Measurements from ENCODE around the gene WNT9B. TPM values are rescaled to one million over a fixed set of nuclear protein-coding genes. Genes with fewer than 3 reads are reported as not detected.

Gene WNT9B
- total and polyA plus RNA-seq, 2 of the 13 experiments (the other 11 are each of a cell fraction or from before 2014, with no cell fraction given), result not detected

DNA sequence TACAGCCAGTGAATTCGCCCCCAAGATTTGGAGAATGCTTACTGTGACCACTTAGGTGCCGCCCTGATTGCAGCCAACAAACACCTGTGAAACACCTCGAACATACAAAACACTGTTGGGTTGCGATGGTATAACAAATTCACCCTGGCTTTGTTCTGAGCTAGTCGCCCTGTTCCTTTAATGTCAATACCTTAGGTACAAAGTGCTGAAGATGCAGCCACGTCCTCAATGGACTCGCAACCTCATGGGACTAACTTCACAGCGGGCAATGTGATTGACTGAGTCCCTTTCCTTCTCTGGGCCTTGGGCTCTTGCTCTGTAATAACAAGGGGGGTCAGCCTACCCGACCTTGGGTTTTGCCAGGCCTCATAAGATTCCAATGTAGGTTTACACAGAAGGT, 42.6 kb downstream of the WNT9B start (continued):
- TF ChIP-seq, protein P1, sequence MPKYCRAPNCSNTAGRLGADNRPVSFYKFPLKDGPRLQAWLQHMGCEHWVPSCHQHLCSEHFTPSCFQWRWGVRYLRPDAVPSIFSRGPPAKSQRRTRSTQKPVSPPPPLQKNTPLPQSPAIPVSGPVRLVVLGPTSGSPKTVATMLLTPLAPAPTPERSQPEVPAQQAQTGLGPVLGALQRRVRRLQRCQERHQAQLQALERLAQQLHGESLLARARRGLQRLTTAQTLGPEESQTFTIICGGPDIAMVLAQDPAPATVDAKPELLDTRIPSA (CRISPR knock-in tag; IDR thresholded peaks at IDR 0.05; ENCODE audit: borderline replicate concordance), result no peak
- TF ChIP-seq ZBTB7B (CRISPR knock-in tag; IDR thresholded peaks at IDR 0.05) (no peak), AGO2 (optimal IDR thresholded peaks at IDR 0.05; ENCODE audit: low read depth, low read length) (no peak), ZFX (CRISPR knock-in tag; IDR thresholded peaks at IDR 0.05; ENCODE audit: low read depth) (no peak), TCF7L2 (IDR thresholded peaks at IDR 0.05; ENCODE audit: low read depth, low read length) (no peak), ZNF274 (CRISPR knock-in tag; IDR thresholded peaks at IDR 0.05) (no peak), ZMAT5 (CRISPR knock-in tag; IDR thresholded peaks at IDR 0.05; ENCODE audit: borderline replicate concordance, low read depth) (no peak), RARA (CRISPR knock-in tag; IDR thresholded peaks at IDR 0.05) (no peak), FOXO4 (CRISPR knock-in tag; conservative IDR thresholded peaks at IDR 0.05) (no peak), ZNF784 (CRISPR knock-in tag; IDR thresholded peaks at IDR 0.05; ENCODE audit: borderline replicate concordance) (no peak), NAIF1 (CRISPR knock-in tag; IDR thresholded peaks at IDR 0.05; ENCODE audit: borderline replicate concordance) (no peak), ZSCAN12 (CRISPR knock-in tag; IDR thresholded peaks at IDR 0.05) (no peak), HBP1 (CRISPR knock-in tag; IDR thresholded peaks at IDR 0.05; ENCODE audit: low read depth) (no peak), ZNF788 (CRISPR knock-in tag; IDR thresholded peaks at IDR 0.05; ENCODE audit: borderline replicate concordance) (no peak), ZBTB20 (CRISPR knock-in tag; IDR thresholded peaks at IDR 0.05; ENCODE audit: borderline replicate concordance, low read depth) (no peak), ZNF282 (IDR thresholded peaks at IDR 0.05; ENCODE audit: partially characterized antibody) (no peak), NBN (conservative IDR thresholded peaks at IDR 0.05) (no peak), TGIF2 (CRISPR knock-in tag; IDR thresholded peaks at IDR 0.05) (no peak), PAX8 (CRISPR knock-in tag; IDR thresholded peaks at IDR 0.05; ENCODE audit: borderline replicate concordance) (no peak), ZNF224 (CRISPR knock-in tag; IDR thresholded peaks at IDR 0.05) (no peak), ZNF329 (CRISPR knock-in tag; IDR thresholded peaks at IDR 0.05; ENCODE audit: low read depth) (no peak), ESRRA (CRISPR knock-in tag; IDR thresholded peaks at IDR 0.05; ENCODE audit: low read depth) (no peak), SETDB1 (CRISPR knock-in tag; IDR thresholded peaks at IDR 0.05; ENCODE audit: borderline replicate concordance) (no peak)
- TF ChIP-seq, protein P2, sequence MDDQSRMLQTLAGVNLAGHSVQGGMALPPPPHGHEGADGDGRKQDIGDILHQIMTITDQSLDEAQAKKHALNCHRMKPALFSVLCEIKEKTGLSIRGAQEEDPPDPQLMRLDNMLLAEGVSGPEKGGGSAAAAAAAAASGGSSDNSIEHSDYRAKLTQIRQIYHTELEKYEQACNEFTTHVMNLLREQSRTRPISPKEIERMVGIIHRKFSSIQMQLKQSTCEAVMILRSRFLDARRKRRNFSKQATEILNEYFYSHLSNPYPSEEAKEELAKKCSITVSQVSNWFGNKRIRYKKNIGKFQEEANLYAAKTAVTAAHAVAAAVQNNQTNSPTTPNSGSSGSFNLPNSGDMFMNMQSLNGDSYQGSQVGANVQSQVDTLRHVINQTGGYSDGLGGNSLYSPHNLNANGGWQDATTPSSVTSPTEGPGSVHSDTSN (CRISPR knock-in tag; IDR thresholded peaks at IDR 0.05; ENCODE audit: borderline replicate concordance), result no peak
